Heart right ventricle (tissue), 16 donors: ENCODE results near the gene ADARB2. TPM values are rescaled to one million over a fixed set of nuclear protein-coding genes. Genes with fewer than 3 reads are reported as not detected.

Source experiments
- ATAC-seq, 8 donors: fragments of 200-7000 bp; cut with Tn5 transposase; one replicate each; pipeline ENCODE4 v1.9.1; 2020; ENCODE audit warnings: mild to moderate bottlenecking in 8 of 8, moderate library complexity in 8 of 8, moderate number of reproducible peaks in 1 of 8
- DNase-seq, 2 donors: peaks; one replicate each; pipeline ENCODE4 v3.0.0-alpha.2; 2020
- H3K27ac ChIP-seq, 10 donors: fragments of 200-600 bp; sonication (generic) in 2 of 10; one replicate each; pipeline versions ENCODE4 v1.5.0 to v1.8.0; 2020 to 2022; ENCODE audit warnings: mild to moderate bottlenecking in 3 of 10
- H3K27me3 ChIP-seq, 7 donors: fragments of 200-600 bp; one replicate each; pipeline ENCODE4 v1.8.0; 2021 to 2022; ENCODE audit warnings: mild to moderate bottlenecking in 2 of 7
- H3K36me3 ChIP-seq, 9 donors: fragments of 200-600 bp; sonication (generic) in 1 of 9; one replicate each; pipeline versions ENCODE4 v1.5.0 to v1.8.0; 2020 to 2022; ENCODE audit warnings: mild to moderate bottlenecking in 2 of 9
- H3K4me1 ChIP-seq, 9 donors: fragments of 200-600 bp; sonication (generic) in 1 of 9; one replicate each; pipeline versions ENCODE4 v1.5.0 to v1.8.0; 2020 to 2022; ENCODE audit warnings: mild to moderate bottlenecking in 4 of 9
- H3K4me3 ChIP-seq, 10 donors: fragments of 200-600 bp; sonication (generic) in 2 of 10; one replicate each; pipeline versions ENCODE4 v1.5.0 to v1.8.0; 2020 to 2022; ENCODE audit warnings: mild to moderate bottlenecking in 7 of 10, moderate library complexity in 2 of 10
- H3K9me3 ChIP-seq, 11 donors: fragments of 200-600 bp in 10 of 11; sonication (generic) in 2 of 11; one replicate each; pipeline versions ENCODE4 v1.5.0 to v1.8.0; 2013 to 2022; ENCODE audit warnings: mild to moderate bottlenecking in 2 of 11, control low read depth in 1 of 11, moderate library complexity in 1 of 11
- WGBS, 2 donors: extraction: QIAGEN DNeasy Blood & Tissue Kit; methylation state at CpG; one replicate each; pipeline ENCODE4 v1.1.7; 2013; ENCODE audit warnings: inconsistent platforms in 1 of 2; 5-methylcytosine and 5-hydroxymethylcytosine counted together
- intact Hi-C, 10 donors: fragments of 100-400 bp; cut with DNase I; formaldehyde crosslinking; loops; one replicate each; pipeline versions ENCODE4 v1.11.1 to v1.14.2; 2022
- polyA plus RNA-seq, 2 donors: library from polyadenylated mRNA; stranded (reverse); fragments of 200-250 nt; gene quantifications; one replicate each; pipeline ENCODE4 v1.2.3, GENCODE V29; 2013
- total RNA-seq, 10 donors: library from RNA; stranded (reverse); fragmentation: NEBNext Ultra II Directional in 3 of 10; extraction: Animal tissue kit (Norgen Biotek cat#: 25700) in 3 of 10; gene quantifications; one replicate each; pipeline versions ENCODE4 v1.2.1 to v1.2.4, GENCODE V29; 2021 to 2023
- TF ChIP-seq, protein P1 (sequence below), 9 donors: fragments of 200-600 bp; sonication (generic) in 2 of 9; IDR thresholded peaks; one replicate each; pipeline versions ENCODE4 v1.5.0 to v1.8.0; 2021 to 2022; ENCODE audit warnings: antibody characterized with exemption in 9 of 9, mild to moderate bottlenecking in 5 of 9, moderate library complexity in 1 of 9
- donor health status: Arrhythmogenic right ventricular cardiomyopathy.
- donor health status: ischemic (EF 13 %, LVEDD 7.1; RV severe dilation, severe dysfunction).
- donor health status: healthy with polysubstance abuse.
- donor health status: DM: no; HTN: yes; CAD: no.
- donor health status: DM: no; HTN: no; CAD: no.
- donor health status: ischemic (EF 25% LVEDD 6.9; RV normal size, moderate dysfunction).
- donor health status: ischemic (EF 25% LVEDD 5.7; RV mildly dilated, moderate dysfunction).
- donor health status: healthy.
- donor health status: DM: yes; HTN: yes; CAD: no.
- donor health status: Ischemic cardiomyopathy.
- donor health status: ischemic (EF 35%, LVEDD 5.7; RV mildly dilated, moderate dysfunction).
- donor health status: nonischemic (EF 11% LVEDD 7.7; RV severe dilation, severe dysfunction).
- donor health status: DM: yes; HTN: yes; CAD: no.
- donor health status: PGD.
- donor health status: ischemic (EF 29% LVEDD 5.4; RV normal size, mild dysfunction).
- donor health status: nonischemic (EF 23%, LVEDD 6.1; RV moderate dilation, normal function).

ADARB2 gene
- total and polyA plus RNA-seq, 12 donors: 0.08 to 0.47 (median 0.17) TPM; not detected in 2

DNA sequence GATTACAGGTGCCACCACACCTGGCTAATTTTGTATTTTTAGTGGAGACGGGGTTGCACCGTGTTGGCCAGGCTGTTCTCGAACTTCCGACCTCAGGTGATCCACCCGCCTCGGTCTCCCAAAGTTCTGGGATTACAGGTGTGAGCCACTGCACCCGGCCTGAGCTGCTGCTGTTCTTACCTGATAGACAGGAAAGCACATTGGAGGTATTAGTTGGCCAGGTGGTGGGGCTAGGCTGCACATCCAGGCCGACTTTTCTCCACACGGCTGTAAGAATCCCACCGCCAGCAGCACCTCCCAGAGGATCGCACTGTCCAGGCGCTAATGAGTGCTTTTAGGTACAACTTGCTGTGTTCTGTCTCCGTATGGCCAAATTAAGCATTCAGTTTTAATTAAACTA, 568.6 kb downstream of the ADARB2 start:
- ATAC-seq (no peak), DNase-seq (no peak)
- TF ChIP-seq, protein P1, sequence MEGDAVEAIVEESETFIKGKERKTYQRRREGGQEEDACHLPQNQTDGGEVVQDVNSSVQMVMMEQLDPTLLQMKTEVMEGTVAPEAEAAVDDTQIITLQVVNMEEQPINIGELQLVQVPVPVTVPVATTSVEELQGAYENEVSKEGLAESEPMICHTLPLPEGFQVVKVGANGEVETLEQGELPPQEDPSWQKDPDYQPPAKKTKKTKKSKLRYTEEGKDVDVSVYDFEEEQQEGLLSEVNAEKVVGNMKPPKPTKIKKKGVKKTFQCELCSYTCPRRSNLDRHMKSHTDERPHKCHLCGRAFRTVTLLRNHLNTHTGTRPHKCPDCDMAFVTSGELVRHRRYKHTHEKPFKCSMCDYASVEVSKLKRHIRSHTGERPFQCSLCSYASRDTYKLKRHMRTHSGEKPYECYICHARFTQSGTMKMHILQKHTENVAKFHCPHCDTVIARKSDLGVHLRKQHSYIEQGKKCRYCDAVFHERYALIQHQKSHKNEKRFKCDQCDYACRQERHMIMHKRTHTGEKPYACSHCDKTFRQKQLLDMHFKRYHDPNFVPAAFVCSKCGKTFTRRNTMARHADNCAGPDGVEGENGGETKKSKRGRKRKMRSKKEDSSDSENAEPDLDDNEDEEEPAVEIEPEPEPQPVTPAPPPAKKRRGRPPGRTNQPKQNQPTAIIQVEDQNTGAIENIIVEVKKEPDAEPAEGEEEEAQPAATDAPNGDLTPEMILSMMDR (IDR thresholded peaks at IDR 0.05): no peak
- intact Hi-C loops: no loop called here
- Histone ChIP-seq H3K4me1 (no peaks in the 10 kb centered on the region), H3K4me3 (no peak overlapping the region), H3K36me3 (no peaks in the 10 kb centered on the region), H3K27ac (no peak overlapping the region), H3K9me3 (no peaks in the 10 kb centered on the region), H3K27me3 (peaks cover 0 to 23% (median 12%) of the 10 kb centered on the region in 7 donors)
- WGBS, 2 donors: 86% methylated on average over 13 of the region's 13 CpGs

DNA sequence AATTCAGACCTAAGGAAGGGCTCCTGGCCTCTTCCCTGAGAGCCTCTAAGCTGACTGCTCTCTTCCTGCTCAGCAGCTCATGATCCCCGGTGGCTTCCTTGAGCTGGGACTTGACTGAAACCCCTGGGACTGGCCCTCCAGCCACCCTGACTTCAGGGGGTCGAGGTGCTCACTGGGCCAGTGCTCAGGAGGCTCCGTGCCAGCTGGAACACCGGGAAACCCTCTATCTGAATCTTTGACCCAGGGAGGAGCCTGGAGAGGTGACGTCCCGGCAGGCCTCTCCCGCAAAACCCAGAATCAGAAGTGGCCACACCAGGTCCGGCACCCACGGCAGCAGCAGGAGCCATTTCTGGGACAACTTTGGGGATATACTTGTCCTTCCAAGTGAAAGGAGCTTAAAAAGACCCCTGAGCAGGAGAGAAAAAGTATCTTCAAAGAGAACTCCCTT, 570.5 kb downstream of the ADARB2 start:
- H3K27ac ChIP-seq: no peak overlapping the region
- H3K4me3 ChIP-seq: no peak overlapping the region
- H3K27me3 ChIP-seq: peaks cover 0 to 21% (median 12%) of the 10 kb centered on the region in 7 donors
- TF ChIP-seq, protein P1 (IDR thresholded peaks at IDR 0.05): no peak
- DNase-seq (no peak), ATAC-seq (no peak)
- no peaks in the 10 kb centered on the region for H3K36me3 ChIP-seq
- intact Hi-C loops: no loop called here
- H3K9me3 ChIP-seq: no peaks in the 10 kb centered on the region
- H3K4me1 ChIP-seq: no peaks in the 10 kb centered on the region
- 82% methylated on average over 9 of the region's 9 CpGs for WGBS, 2 donors

DNA sequence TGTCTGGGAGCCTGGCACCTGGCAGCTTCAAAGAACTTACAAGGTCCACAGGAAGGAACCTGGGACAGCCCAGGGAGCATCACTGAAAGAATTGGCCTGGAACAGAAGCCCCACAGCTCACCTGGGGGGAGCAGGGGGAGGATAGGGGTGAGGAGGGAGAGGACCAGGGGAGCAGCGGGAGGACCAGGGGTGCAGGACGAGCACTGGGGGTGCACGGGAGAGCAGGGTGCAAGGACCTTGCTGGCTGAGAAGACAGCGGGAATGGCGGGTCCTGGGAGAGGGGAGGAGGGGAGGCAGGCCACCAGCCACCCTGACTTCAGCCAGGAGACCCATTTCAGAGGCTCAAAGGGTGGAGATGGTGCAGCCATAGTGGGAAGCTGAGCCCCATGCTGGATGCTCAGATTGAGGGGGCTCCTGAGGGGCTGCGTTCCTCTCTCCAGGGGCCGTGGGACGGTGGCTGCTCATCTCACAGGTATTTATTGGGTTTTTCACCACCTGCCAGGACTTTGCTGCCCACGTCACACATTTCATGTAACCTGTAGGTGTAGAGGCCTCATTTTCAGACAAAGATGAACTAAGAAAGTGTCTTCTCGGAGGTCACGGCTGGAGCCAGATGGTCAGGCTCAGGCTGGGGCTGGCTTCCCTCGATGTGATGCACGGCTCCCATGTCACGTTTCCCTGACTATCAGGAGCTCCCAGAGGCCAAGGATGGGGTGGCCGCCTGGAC, 571.1 kb downstream of the ADARB2 start:
- H3K9me3 ChIP-seq: no peaks in the 10 kb centered on the region
- H3K27ac ChIP-seq: no peak overlapping the region
- H3K4me3 ChIP-seq: no peak overlapping the region
- H3K36me3 ChIP-seq: no peaks in the 10 kb centered on the region
- TF ChIP-seq, protein P1 (IDR thresholded peaks at IDR 0.05): no peak
- no peaks in the 10 kb centered on the region for H3K4me1 ChIP-seq
- 85 to 88% methylated on average over 15 of the region's 15 CpGs for WGBS, 2 donors
- peaks cover 0 to 21% (median 9%) of the 10 kb centered on the region in 7 donors for H3K27me3 ChIP-seq
- intact Hi-C loops: no loop called here
- ATAC-seq (peak in 1 of 8 donors; percentile 38), DNase-seq (no peak)

GRCh38 chr10:1163831-1164230, 573.5 kb downstream of the ADARB2 start:
- DNase-seq (no peak), ATAC-seq (no peak)
- H3K27ac ChIP-seq: no peak overlapping the region
- no peak overlapping the region for H3K4me3 ChIP-seq
- 59 to 70% methylated on average over 5 of the region's 5 CpGs for WGBS, 2 donors
- no peaks in the 10 kb centered on the region for H3K4me1 ChIP-seq
- peaks cover 0 to 21% (median 8%) of the 10 kb centered on the region in 7 donors for H3K27me3 ChIP-seq
- intact Hi-C loops: no loop called here
- no peaks in the 10 kb centered on the region for H3K9me3 ChIP-seq
- no peaks in the 10 kb centered on the region for H3K36me3 ChIP-seq
- TF ChIP-seq, protein P1 (IDR thresholded peaks at IDR 0.05): no peak
